Mucosa of stomach (tissue), 1 donor: ENCODE measurements around the gene KCNAB3.

Experiments
- H3K27me3 ChIP-seq: one replicate; pipeline ENCODE4 v1.7.0; 2013; ENCODE audit warnings: mild to moderate bottlenecking, low read length; ENCODE audit not compliant: control insufficient read depth, insufficient read depth
- H3K36me3 ChIP-seq: one replicate; pipeline ENCODE4 v1.7.0; 2013; ENCODE audit warnings: low read length; ENCODE audit not compliant: control insufficient read depth, insufficient read depth
- H3K4me1 ChIP-seq: one replicate; pipeline ENCODE4 v1.7.0; 2013; ENCODE audit warnings: mild to moderate bottlenecking, low read length; ENCODE audit not compliant: control insufficient read depth, insufficient read depth
- H3K4me3 ChIP-seq: one replicate; pipeline ENCODE4 v1.7.0; 2013; ENCODE audit warnings: low read length
- H3K9ac ChIP-seq: one replicate; pipeline ENCODE4 v1.7.0; 2013; ENCODE audit warnings: mild to moderate bottlenecking, low read length, moderate library complexity
- H3K9me3 ChIP-seq: one replicate; pipeline ENCODE4 v1.7.0; 2013; ENCODE audit warnings: mild to moderate bottlenecking, low read length, moderate library complexity; ENCODE audit not compliant: control insufficient read depth
- donor health status: Pancreatic carcinoma.

The KCNAB3 gene

GRCh38 chr17:7889166-7889955 is 40.3 kb downstream of the KCNAB3 start:
- Histone ChIP-seq H3K4me3 (no peak overlapping the region), H3K9me3 (no peaks in the 10 kb centered on the region), H3K4me1 (peaks cover 38% of the 10 kb centered on the region), H3K9ac (peak overlapping the region; percentile 57), H3K36me3 (peaks cover 7% of the 10 kb centered on the region), H3K27me3 (no peaks in the 10 kb centered on the region)

DNA sequence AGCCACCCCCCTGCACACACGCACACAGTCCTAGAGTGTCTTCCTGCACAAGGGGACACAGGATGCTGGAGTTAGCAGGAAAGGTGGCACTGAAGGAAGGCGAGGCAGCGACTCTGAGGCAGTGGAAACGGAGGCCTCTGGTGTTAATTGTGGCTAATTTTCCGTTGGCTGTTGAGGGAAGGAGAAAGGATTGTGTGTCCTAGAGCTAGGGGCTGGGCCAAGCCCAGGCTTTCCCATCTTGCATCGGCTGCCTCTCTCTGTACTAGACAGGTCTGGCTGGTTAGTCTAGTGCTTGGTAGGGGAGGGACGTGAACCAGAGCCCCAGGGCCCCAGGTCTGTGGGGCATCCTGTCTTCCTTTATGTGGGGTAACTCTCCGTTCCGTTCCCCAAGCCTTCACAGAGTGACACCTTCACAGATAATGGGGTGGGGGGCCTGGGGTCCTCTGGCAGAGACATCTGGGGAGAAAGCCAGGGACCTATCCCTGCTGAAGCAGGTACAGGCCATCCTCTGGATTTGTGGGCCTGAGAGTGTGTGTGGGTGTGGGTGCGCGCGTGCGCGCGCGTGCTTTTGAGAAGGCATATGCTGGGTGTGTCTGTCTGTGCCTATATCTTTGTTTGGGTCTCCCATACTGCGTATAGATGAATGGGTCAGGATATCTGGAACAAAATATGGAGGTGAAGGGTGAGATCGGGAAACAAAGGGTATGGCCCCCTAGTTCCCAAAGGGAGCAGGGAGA is 41.3 kb downstream of the KCNAB3 start, which contains the start of gene CHD3:
Gene CHD3, plus strand, starts transcription at position 606 of the 737 bp plus-strand sequence. CDS start 212 bp downstream, outside the sequence.
- Histone ChIP-seq H3K4me3 (peak within 1 kb of the TSS; percentile 42), H3K4me1 (peaks cover 38% of the 10 kb centered on the region), H3K9ac (peak within 1 kb of the TSS; percentile 57), H3K27me3 (no peaks in the 10 kb centered on the region), H3K9me3 (no peaks in the 10 kb centered on the region), H3K36me3 (peaks cover 5% of the 10 kb centered on the region)

DNA sequence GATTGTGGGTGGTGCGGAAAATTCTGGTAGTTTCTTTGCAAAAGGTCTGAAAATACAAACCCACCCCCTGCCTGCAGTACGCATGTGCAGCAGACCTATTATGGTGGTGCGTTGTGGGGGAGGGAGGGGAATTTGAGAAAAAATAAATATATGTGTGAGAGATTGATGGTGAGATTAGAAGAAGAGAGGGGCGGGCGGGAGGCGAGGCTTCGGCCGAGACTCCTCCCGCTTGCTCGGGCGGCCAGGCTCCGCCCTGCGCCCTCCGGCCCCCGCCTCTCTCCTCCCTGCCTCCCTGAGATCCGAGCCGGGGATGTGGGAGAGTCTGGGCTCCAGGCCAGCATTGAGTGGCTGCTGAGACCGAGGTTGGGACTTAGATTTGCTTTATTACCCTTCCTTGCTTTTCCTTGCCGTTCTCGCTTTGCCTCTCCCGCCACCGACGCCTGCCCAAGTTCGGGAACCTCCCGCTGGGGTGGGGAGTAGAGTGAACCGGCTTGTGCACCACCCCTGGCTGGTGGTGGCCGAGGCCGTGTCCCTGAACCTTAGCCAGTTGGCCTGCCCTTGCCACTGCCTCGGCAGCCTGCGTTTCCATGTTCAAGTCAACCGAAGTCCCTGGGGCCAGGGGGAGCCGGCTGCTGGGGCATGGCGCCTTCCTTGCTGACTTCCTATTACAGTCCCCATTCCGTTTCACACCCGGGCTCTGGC is 42.0 kb downstream of the KCNAB3 start:
- H3K4me1 ChIP-seq = peaks cover 38% of the 10 kb centered on the region

DNA sequence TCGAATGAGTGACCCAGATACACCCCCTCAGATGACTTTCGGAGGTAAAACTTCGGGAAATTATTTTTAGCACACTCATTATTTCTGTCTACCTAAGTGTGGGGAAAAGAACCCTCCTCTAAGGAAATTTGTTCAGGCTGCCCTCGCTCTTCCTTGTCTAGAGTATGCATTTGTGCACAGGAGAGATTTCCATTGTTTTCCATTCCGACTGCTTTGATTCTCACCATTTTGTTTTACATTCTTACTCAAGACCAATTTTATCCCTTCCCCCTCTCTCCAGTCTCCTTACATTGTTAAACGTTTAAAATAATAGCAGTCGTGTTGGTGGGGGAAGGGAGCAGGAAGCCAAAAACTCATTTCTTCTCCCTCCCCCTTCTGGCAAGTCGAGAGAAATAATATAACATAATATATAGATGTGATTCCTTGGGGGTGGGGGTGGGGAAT is 42.6 kb downstream of the KCNAB3 start:
- Histone ChIP-seq H3K9me3 (no peaks in the 10 kb centered on the region), H3K4me1 (peaks cover 40% of the 10 kb centered on the region), H3K9ac (peak overlapping the region; percentile 79), H3K27me3 (no peaks in the 10 kb centered on the region), H3K4me3 (no peak overlapping the region), H3K36me3 (peaks cover 5% of the 10 kb centered on the region)

More for the DNA sequence above, 42.0 kb downstream of the KCNAB3 start:
- Histone ChIP-seq H3K9me3 (no peaks in the 10 kb centered on the region), H3K4me3 (peak overlapping the region; percentile 42), H3K27me3 (no peaks in the 10 kb centered on the region), H3K9ac (peak overlapping the region; percentile 57), H3K36me3 (peaks cover 5% of the 10 kb centered on the region)

DNA sequence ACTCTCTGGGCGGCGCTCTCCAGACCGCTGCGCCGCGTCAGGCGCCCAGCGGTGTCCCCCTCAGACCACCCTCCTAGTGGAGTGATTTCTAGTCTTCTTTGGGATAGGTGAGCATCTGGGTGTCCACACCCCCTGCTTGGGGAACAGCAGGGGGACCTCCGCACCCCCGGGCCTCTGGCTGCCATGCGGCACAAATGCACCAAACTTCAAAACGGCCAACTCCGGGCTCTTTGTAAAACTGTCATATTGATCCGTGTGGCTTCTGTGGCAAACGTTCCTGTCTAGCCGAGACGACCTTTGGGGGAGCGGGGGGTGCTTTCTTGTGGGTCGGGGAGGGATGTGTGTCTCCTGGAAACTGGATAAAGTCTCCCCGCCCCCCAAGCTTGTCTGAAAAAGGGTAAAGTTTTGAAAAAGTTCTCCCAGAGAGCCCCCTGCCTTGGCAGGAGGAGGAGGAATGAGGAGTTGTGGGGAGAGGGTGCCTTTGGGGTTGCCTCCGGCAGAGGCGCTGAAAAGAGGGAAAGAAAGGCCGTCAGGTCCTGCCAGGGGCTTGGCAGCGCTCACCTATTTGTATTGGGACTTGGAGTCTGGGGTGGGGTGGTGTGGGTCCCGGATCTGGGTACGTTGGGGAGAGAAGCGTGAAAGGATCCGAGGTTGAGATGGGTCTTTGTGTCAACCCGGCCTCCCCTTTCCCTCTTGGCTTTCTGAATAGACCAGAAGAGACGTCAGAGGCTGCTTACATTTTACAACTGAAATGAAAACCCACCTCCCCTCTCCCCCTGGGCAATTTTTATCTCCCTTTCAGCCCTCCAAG is 43.2 kb downstream of the KCNAB3 start:
- Histone ChIP-seq H3K36me3 (peaks cover 5% of the 10 kb centered on the region), H3K4me3 (peak overlapping the region; percentile 84), H3K9me3 (no peaks in the 10 kb centered on the region), H3K4me1 (peaks cover 45% of the 10 kb centered on the region), H3K27me3 (no peaks in the 10 kb centered on the region), H3K9ac (peak overlapping the region; percentile 79)

- peak overlapping the region; percentile 84 for H3K4me3 ChIP-seq
- peaks cover under 1% of the 10 kb centered on the region for H3K36me3 ChIP-seq
- H3K9ac ChIP-seq = peak overlapping the region; percentile 79
- H3K9me3 ChIP-seq = no peaks in the 10 kb centered on the region
- H3K4me1 ChIP-seq = peaks cover 45% of the 10 kb centered on the region
- H3K27me3 ChIP-seq = no peaks in the 10 kb centered on the region
These were observed 44.1 kb downstream of the KCNAB3 start for GRCh38 chr17:7885367-7886226.

GRCh38 chr17:7884581-7885366 is 44.9 kb downstream of the KCNAB3 start:
- Histone ChIP-seq H3K27me3 (no peaks in the 10 kb centered on the region), H3K9ac (peak overlapping the region; percentile 79), H3K9me3 (no peaks in the 10 kb centered on the region), H3K4me3 (no peak overlapping the region), H3K4me1 (peaks cover 43% of the 10 kb centered on the region), H3K36me3 (no peaks in the 10 kb centered on the region)

GRCh38 chr17:7883781-7884386 is 45.8 kb downstream of the KCNAB3 start:
- no peak overlapping the region for H3K4me3 ChIP-seq
- H3K36me3 ChIP-seq = no peaks in the 10 kb centered on the region
- H3K27me3 ChIP-seq = no peaks in the 10 kb centered on the region
- peak overlapping the region; percentile 42 for H3K9ac ChIP-seq
- no peaks in the 10 kb centered on the region for H3K9me3 ChIP-seq
- peaks cover 34% of the 10 kb centered on the region for H3K4me1 ChIP-seq

DNA sequence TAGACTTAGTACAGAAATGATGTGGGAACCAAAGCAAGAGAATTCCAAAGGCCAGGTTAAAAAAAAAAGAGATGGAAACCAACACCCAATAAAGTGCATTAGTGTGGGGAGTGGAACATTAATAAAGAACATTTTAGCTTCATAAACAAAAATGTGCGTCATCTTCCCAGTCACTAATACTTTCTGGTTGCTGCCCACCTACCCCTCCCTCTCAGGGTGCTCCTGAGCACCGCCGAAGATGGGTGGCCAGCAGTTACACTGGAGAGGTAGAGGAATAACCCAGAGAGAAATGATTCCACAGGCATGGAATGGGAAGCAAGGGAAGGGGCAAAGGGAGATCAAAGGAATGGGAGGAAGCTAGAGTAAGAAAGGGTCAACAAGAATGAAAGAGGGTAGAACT is 47.0 kb downstream of the KCNAB3 start:
- H3K4me1 ChIP-seq = peaks cover 22% of the 10 kb centered on the region
- no peaks in the 10 kb centered on the region for H3K9me3 ChIP-seq
- no peak overlapping the region for H3K4me3 ChIP-seq
- no peaks in the 10 kb centered on the region for H3K36me3 ChIP-seq
- no peaks in the 10 kb centered on the region for H3K27me3 ChIP-seq
- H3K9ac ChIP-seq = no peak overlapping the region

DNA sequence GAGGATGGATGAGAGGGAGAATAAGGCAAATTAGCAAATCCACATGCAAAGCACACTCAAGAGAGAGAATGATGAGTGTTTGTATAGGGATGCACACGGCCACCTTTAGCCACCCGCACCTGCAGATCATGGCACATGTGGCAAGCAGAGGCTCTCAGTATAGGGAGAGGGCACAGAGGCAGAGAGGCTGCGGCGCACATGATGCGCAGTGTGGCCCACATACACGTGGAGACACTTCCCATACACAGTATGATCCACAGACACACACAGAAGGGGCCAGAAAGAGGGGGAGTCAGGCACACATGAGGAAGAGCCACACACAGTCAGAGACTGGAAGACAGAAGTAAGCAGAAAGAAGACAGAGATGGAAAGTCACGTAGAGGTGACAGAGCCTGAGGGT is 47.6 kb downstream of the KCNAB3 start:
- H3K4me1 ChIP-seq = peaks cover 19% of the 10 kb centered on the region
- H3K27me3 ChIP-seq = no peaks in the 10 kb centered on the region
- H3K36me3 ChIP-seq = no peaks in the 10 kb centered on the region
- no peak overlapping the region for H3K9ac ChIP-seq
- no peaks in the 10 kb centered on the region for H3K9me3 ChIP-seq
- no peak overlapping the region for H3K4me3 ChIP-seq
